Ramos (cell line): ENCODE results near the gene PTPRE.

Experiments used
- in situ Hi-C: fragments of 300-500 bp; cut with MboI; formaldehyde crosslinking; loops from one replicate; pipeline ENCODE4 v1.14.3; 2022; ENCODE audit warnings: low sequenced_read_pairs; ENCODE audit not compliant: unreplicated experiment

Gene PTPRE

DNA sequence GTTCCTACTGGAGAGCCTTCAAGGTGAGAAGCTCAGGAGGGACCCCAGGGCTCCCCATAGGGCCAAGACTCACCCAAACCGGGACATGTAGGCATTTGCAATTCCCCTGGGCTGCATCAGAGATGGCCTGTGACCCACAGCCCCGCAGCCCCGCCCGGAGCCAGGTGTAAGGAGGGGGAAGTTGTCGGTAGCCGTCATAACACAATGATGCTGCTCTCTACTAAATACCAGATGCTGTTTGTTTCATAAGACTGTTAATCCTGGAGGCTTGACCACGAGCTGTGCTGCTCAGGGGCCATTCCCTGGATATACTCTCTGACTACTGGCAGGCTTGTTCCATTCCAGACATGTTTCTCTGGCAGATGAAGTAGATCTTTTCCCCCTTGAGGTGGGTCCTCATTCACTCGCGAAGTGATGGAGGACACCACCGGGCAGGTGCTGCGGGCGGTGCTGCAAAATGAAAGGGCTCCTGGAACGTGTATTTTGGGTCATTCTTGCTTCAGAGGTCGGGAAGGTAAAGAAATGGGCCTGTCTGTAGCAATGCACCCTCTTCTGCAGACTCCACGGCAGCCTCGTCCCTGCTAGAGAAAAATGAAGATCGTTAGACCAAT is 158.2 kb downstream of the PTPRE start:
- in situ Hi-C loops: no loop called here

DNA sequence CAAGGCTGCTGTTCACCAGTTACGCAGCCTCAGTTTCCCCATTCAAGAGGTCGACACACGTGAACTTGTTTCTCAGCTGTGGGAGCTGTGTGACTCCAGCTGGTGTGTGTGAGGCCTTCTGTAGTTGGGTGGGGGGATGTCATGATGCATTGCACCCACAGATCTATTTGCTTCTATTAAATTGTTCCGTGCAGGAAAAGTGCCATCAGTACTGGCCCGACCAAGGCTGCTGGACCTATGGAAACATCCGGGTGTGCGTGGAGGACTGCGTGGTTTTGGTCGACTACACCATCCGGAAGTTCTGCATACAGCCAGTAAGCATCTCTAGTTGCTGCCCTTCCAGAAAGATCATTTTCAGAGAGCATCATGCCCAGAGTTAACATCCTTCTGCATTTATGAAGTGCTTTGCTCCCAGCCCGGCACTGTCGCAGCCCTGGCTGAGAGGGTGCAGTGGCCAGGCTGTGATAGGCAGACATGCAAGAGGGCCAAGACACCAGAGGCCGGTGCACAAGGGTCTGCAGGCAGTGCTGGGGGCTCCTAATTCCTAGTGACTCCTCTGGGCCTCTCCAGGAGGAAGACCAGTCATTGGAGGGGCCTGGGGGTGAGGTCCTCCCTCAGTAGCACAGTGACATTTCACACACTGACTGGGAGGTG is 159.1 kb downstream of the PTPRE start:
- in situ Hi-C loops: no loop called here

DNA sequence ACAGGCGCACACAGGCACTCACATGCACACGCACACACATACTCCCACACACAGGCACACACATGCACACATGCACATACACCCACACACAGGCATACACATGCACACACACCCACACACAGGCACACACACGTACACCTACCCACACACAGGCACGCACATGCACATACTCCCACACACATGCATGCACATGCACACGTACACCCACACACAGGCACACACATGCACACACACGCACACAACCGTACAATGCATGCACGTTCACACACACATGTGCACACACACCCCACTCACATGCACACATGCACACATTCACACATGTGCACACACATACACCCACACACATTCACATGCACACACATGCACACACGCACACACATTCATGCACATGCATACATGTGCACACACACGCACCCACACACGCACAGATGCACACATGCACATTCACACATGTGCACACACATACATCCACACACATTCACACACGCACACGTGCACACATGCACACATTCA is 160.0 kb downstream of the PTPRE start:
- in situ Hi-C loops: no loop called here

DNA sequence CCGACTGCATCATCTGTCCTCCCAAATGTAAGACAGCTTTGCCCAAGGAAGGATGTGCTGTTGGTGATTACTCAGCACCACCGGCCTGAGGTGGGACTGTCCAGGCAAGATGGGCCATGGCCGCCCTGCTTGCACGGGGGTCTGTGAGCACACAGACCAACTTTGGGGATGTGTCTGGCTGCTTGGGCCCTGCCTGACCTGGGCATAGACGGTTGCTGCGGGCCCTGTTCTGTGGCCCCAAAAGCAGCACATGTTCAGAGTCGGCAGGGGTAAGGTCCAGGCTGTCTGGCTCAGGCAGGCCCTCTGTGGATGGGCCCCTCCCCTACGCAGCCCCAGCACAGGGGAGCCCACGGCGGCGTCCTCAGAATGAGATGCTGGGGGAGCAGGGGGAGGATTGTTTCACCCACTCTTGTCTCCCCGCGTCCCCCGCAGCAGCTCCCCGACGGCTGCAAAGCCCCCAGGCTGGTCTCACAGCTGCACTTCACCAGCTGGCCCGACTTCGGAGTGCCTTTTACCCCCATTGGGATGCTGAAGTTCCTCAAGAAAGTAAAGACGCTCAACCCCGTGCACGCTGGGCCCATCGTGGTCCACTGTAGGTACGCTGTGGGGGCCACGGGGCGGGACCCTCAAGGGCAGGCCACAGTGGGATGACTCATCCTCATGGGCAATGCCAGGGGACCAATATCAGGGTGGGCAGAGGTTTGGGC is 160.9 kb downstream of the PTPRE start:
- in situ Hi-C loops: no loop called here

GRCh38 chr10:128068398-128069285 is 161.7 kb downstream of the PTPRE start:
- in situ Hi-C loops: no loop called here

- in situ Hi-C loops: loop anchor here (5.0 kb wide), 1 partner anchor 37 kb away; no protein-coding TSS in a partner anchor
Observed at GRCh38 chr10:128069351-128070051, 162.6 kb downstream of the PTPRE start.

- in situ Hi-C loops: loop anchor here (5.0 kb wide), 1 partner anchor 38 kb away; no protein-coding TSS in a partner anchor
Observed at GRCh38 chr10:128070161-128070560, 163.3 kb downstream of the PTPRE start.

GRCh38 chr10:128070721-128071416 is 164.0 kb downstream of the PTPRE start:
- in situ Hi-C loops: loop anchor here (5.0 kb wide), 1 partner anchor 39 kb away; no protein-coding TSS in a partner anchor

GRCh38 chr10:128071417-128071782 is 164.5 kb downstream of the PTPRE start:
- in situ Hi-C loops: loop anchor here (5.0 kb wide), 1 partner anchor 39 kb away; no protein-coding TSS in a partner anchor

GRCh38 chr10:128072046-128072445 is 165.1 kb downstream of the PTPRE start:
- in situ Hi-C loops: loop anchor here (5.0 kb wide), 1 partner anchor 40 kb away; no protein-coding TSS in a partner anchor

GRCh38 chr10:128072941-128073645 is 166.2 kb downstream of the PTPRE start:
- in situ Hi-C loops: loop anchor here (5.0 kb wide), 1 partner anchor 41 kb away; no protein-coding TSS in a partner anchor

- in situ Hi-C loops: loop anchor here (5.0 kb wide), 1 partner anchor 42 kb away; no protein-coding TSS in a partner anchor
Observed at GRCh38 chr10:128073890-128074289, 167.0 kb downstream of the PTPRE start.

DNA sequence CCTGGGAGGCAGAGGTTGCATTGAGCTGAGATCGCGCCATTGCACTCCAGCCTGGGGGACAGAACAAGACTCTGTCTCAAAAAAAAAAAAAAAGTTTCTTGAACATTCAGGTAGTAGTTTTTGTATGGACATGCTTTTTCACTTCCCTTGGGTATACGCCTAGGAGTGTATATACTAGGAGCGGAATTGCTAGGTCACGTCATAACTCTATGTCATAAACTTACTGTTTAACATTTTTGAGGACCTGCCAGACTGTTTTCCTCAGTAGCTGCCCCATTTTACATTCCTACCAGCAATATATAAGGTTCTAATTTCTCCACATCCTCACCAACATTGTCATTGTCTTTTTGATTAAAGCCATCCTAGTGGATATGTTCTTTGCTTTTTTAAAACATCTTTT is 167.7 kb downstream of the PTPRE start:
- in situ Hi-C loops: loop anchor here (5.0 kb wide), 1 partner anchor 42 kb away; no protein-coding TSS in a partner anchor

DNA sequence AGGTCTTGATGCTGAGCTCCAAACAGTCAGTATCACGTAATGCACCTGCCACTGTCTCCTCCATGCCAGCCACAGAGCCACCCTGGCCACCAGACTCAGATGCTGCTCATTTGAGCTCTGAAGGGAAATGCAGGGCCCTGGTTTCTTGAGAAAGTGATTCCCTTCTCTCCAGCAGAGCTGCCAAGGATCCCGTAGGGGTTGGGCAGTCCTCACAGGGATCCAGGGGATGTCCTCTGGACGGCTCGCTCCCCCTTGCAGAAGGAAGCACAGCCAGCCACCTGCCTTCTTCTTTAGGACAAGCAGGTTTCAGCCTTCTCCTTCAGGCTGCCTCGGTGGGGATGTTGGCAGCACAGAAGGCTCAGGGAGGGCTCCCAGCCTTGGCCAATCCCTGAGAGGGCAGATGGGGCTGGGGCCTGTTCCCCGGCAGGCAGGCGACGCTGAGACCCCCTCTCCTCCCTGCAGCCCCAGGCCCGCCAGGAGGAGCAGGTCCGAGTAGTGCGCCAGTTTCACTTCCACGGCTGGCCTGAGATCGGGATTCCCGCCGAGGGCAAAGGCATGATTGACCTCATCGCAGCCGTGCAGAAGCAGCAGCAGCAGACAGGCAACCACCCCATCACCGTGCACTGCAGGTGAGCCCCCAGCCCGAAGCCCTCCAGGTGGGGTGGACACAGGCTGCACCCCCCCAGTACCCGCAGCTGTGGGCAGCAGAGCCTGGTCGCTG is 170.4 kb downstream of the PTPRE start:
- in situ Hi-C loops: no loop called here

DNA sequence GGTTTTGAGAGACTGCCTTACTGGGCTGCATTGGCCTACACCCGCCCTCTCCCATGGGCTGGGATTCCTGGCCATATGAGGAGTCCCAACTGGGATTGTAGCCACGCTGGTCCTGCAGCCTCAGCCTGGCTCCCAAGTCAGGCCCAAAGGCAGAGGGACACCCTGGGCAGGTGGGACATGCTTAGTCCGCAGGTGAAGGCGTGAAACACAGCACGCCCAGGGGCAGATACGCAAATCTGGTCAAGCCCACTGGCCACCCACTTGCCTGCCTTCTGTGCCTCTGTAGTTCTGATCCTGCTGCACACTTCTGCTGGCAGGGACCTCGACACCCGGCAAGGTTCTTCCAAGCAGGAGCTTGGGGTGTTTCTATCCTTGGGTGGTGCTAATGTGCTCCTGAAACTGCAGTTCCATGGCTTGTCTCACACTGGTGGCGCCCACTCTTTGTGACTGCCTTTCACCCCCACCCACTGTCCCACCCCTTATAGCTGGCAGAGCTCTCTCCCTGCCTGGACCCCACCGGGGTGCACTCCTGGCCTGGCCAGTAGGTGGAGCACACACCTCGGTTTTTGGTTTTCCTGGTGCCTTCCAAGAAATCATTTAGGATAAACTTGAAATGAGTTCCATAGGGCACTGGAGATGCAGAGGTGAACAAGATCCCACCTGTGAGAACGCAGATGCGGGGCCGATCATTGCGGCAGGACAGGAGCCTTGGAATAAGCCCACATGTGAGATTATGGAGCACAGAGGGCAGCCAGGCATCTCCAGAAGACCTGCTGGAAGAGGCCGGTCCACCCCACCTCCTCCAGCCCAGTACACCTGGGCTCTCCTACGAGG is 171.4 kb downstream of the PTPRE start:
- in situ Hi-C loops: no loop called here

DNA sequence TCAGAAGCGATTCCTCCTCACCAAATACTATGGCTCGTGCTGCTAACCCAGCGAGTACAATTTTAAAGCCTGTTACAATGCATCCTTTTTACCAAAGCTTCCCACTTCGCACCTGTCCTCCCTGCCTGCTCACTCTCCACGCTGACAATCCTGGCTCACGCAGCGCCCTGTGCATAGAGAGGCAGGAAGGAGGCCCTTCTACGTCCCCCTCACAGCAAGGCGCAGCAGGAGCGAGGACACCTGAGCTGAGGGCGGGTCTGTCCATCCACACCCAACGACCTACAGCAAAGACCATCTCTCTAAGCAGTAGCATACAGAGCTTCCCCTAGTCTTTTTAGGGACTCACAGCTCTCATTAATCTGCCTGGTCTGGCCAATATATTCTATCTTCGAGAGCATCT is 173.3 kb downstream of the PTPRE start:
- in situ Hi-C loops: no loop called here

DNA sequence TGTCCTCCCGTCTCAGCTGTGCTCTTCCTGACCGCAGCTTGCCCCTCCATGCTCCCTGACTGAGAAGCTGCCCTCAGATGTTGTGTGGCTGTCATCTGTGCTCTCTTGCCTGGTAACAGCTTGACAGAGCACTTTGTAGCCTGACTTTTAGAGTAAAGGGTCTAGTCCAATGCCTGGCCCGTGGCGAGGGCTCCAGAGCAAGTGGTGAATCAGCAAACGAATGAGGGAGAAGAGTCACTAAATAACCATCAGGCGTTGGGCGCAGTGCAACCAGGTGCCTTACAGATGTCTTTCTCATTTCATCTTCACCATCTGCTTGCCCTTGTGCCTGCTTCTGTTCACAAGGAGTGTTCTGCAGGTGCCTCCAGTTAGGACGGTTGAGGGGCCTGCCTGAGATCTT is 173.7 kb downstream of the PTPRE start:
- in situ Hi-C loops: no loop called here
